Neural cell (in vitro differentiated cells): ENCODE measurements around the gene APOL6. TPM values are rescaled to one million over a fixed set of nuclear protein-coding genes. Genes with fewer than 3 reads are reported as not detected.

ENCODE experiments used
- H2AFZ ChIP-seq: fragments of 200-600, 300-800 bp; sonication (generic), shearing (Covaris generic); 2 replicates; pipeline ENCODE4 v1.6.0; 2014; ENCODE audit warnings: low read depth, mild to moderate bottlenecking, antibody characterized with exemption, low read length, moderate library complexity
- H3F3A ChIP-seq: fragments of 200-600 bp; shearing (Covaris generic); 2 replicates; pipeline ENCODE4 v1.6.1; 2016; ENCODE audit warnings: mild to moderate bottlenecking, moderate library complexity, mixed read lengths, antibody characterized with exemption, low read length; ENCODE audit not compliant: insufficient read depth, poor library complexity, severe bottlenecking
- H3K27ac ChIP-seq: fragments of 200-600, 300-800 bp; sonication (generic), shearing (Covaris generic); 2 replicates; pipeline ENCODE4 v1.5.1; 2014; ENCODE audit warnings: mild to moderate bottlenecking, low read length, moderate library complexity
- H3K27me3 ChIP-seq: fragments of 300-800, 200-600 bp; sonication (generic), shearing (Covaris generic); 2 replicates; pipeline ENCODE4 v1.6.0; 2014; ENCODE audit warnings: mild to moderate bottlenecking, low read depth, low read length, moderate library complexity; ENCODE audit not compliant: insufficient read depth
- H3K36me3 ChIP-seq: fragments of 300-800, 200-600 bp; sonication (generic), shearing (Covaris generic); 2 replicates; pipeline ENCODE4 v1.5.1; 2014; ENCODE audit warnings: mild to moderate bottlenecking, antibody characterized with exemption, low read length, moderate library complexity; ENCODE audit not compliant: insufficient read depth
- H3K4me2 ChIP-seq: fragments of 300-800, 200-600 bp; sonication (generic), shearing (Covaris generic); 2 replicates; pipeline ENCODE4 v1.6.0; 2014; ENCODE audit warnings: mild to moderate bottlenecking, low read length
- H3K4me3 ChIP-seq: fragments of 300-800, 200-600 bp; sonication (generic), shearing (Covaris generic); 2 replicates; pipeline ENCODE4 v1.5.1; 2014; ENCODE audit warnings: mild to moderate bottlenecking, low read length, moderate library complexity
- H3K79me2 ChIP-seq: fragments of 200-600 bp; shearing (Covaris generic); replicated peaks from 2 replicates; pipeline ENCODE4 v1.6.0; 2014; ENCODE audit warnings: mild to moderate bottlenecking, low read length, moderate library complexity; ENCODE audit not compliant: insufficient read depth
- H3K9ac ChIP-seq: fragments of 300-800, 200-600 bp; sonication (generic), shearing (Covaris generic); 2 replicates; pipeline ENCODE4 v1.6.1; 2016; ENCODE audit warnings: mild to moderate bottlenecking, low read length, mixed read lengths
- H3K9me2 ChIP-seq: fragments of 200-600 bp; shearing (Covaris generic); 2 replicates; pipeline ENCODE4 v1.6.1; 2016; ENCODE audit warnings: mild to moderate bottlenecking, low read length, mixed read lengths; ENCODE audit not compliant: insufficient read depth
- H3K9me3 ChIP-seq: fragments of 200-600, 300-800 bp; sonication (generic), shearing (Covaris generic); 2 replicates; pipeline ENCODE4 v1.6.1; 2016; ENCODE audit warnings: mild to moderate bottlenecking, mixed run types, low read length, moderate library complexity, mixed read lengths
- H4K20me1 ChIP-seq: fragments of 200-600 bp; shearing (Covaris generic); 2 replicates; pipeline ENCODE4 v1.6.1; 2016; ENCODE audit warnings: mild to moderate bottlenecking, mixed run types; ENCODE audit not compliant: insufficient read depth
- EP300 ChIP-seq: fragments of 450-650 bp; conservative IDR thresholded peaks from 2 replicates; pipeline ENCODE4 v1.6.1; 2014; ENCODE audit warnings: antibody characterized with exemption, mild to moderate bottlenecking, moderate library complexity; ENCODE audit not compliant: poor library complexity, severe bottlenecking
- EZH2 ChIP-seq: fragments of 200-600, 300-800 bp; shearing (Covaris generic), sonication (generic); IDR thresholded peaks from 2 replicates; pipeline ENCODE4 v1.6.1; 2014; ENCODE audit warnings: antibody characterized with exemption, low read length, borderline replicate concordance, mild to moderate bottlenecking; ENCODE audit not compliant: insufficient read depth, poor library complexity, severe bottlenecking
- MXI1 ChIP-seq: fragments of 450-650 bp; conservative IDR thresholded peaks from 2 replicates; pipeline ENCODE4 v1.6.1; 2014; ENCODE audit warnings: antibody characterized with exemption, mild to moderate bottlenecking; ENCODE audit not compliant: poor library complexity, severe bottlenecking
- POLR2AphosphoS5 ChIP-seq: IDR thresholded peaks from 2 replicates; pipeline ENCODE4 v1.6.1; 2012
- RAD21 ChIP-seq: fragments of 450-650 bp; conservative IDR thresholded peaks from 2 replicates; pipeline ENCODE4 v1.6.1; 2014; ENCODE audit warnings: antibody characterized with exemption, mild to moderate bottlenecking, moderate library complexity
- SMC3 ChIP-seq: fragments of 450-650 bp; conservative IDR thresholded peaks from 2 replicates; pipeline ENCODE4 v1.6.1; 2014; ENCODE audit warnings: antibody characterized with exemption, mild to moderate bottlenecking, moderate library complexity; ENCODE audit not compliant: poor library complexity
- TAF1 ChIP-seq: IDR thresholded peaks from 2 replicates; pipeline ENCODE4 v1.6.1; 2012; ENCODE audit warnings: low read depth
- polyA plus RNA-seq: library from polyadenylated mRNA; depleted of rRNA; stranded (reverse); fragments of >200 nt; gene quantifications from 2 replicates; pipeline ENCODE4 v1.2.3, GENCODE V29; 2014
- TF ChIP-seq, protein P1 (sequence below): IDR thresholded peaks from 2 replicates; pipeline ENCODE4 v1.6.1; 2012; ENCODE audit warnings: borderline replicate concordance
- TF ChIP-seq, protein P2 (sequence below): fragments of 450-650 bp; IDR thresholded peaks from 2 replicates; pipeline ENCODE4 v1.5.1; 2014; ENCODE audit warnings: antibody characterized with exemption, mild to moderate bottlenecking, moderate library complexity; ENCODE audit not compliant: poor library complexity, severe bottlenecking

APOL6 gene
- polyA plus RNA-seq, 1 donor from 2014 or later = not detected

DNA sequence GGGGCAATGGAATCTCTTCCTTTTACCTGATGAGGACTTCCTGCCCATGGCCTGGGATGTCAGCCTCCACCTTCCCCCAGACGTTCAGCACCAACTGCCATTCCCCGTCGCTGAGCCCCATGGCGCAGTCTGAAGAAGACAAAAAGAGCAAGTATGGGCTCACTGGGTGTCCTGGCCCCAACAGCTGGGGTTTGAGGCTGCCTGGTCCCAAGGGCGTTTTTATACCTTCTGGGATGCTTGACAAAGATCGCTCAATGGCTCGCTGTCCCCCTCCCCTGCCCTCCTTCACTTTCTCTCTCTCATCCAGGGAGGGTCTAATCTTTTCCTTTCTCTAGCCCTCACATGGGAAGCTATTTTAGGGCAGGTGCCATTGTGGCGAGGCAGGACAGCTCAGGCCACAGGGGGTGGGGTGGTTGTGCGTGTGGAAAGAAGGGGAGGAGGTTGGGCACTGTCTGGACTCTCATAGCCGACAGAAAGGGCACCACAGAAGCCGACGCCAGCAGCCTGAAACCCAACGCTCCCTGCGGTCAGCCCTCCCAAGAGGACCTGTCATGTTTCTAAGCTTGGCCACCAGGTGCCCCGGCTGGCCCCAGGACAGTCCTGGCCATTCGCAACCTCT is 31.0 kb upstream of the APOL6 start, which contains the start of gene MB:
MB (minus strand) TSS at position 193 of the 619 bp plus-strand sequence; CDS start at position 121, 72 bp downstream.
- H3K27ac ChIP-seq = no peak within 1 kb of the TSS
- no peak within 1 kb of the TSS for H3K4me3 ChIP-seq
- H3K27me3 ChIP-seq = no peaks in the 10 kb centered on the region
- H3F3A ChIP-seq = no peaks in the 10 kb centered on the region
- no peaks in the 10 kb centered on the region for H3K36me3 ChIP-seq
- no peak within 1 kb of the TSS for H2AFZ ChIP-seq
- no peaks in the 10 kb centered on the region for H3K9me3 ChIP-seq
- H3K9me2 ChIP-seq = no peaks in the 10 kb centered on the region
- H3K9ac ChIP-seq = no peak within 1 kb of the TSS
- no peaks in the 10 kb centered on the region for H4K20me1 ChIP-seq
- TF ChIP-seq POLR2AphosphoS5 = no peak
- no peak for TF ChIP-seq TAF1
- no peak for TF ChIP-seq RAD21
- no peak for TF ChIP-seq EZH2
- TF ChIP-seq, protein P1, sequence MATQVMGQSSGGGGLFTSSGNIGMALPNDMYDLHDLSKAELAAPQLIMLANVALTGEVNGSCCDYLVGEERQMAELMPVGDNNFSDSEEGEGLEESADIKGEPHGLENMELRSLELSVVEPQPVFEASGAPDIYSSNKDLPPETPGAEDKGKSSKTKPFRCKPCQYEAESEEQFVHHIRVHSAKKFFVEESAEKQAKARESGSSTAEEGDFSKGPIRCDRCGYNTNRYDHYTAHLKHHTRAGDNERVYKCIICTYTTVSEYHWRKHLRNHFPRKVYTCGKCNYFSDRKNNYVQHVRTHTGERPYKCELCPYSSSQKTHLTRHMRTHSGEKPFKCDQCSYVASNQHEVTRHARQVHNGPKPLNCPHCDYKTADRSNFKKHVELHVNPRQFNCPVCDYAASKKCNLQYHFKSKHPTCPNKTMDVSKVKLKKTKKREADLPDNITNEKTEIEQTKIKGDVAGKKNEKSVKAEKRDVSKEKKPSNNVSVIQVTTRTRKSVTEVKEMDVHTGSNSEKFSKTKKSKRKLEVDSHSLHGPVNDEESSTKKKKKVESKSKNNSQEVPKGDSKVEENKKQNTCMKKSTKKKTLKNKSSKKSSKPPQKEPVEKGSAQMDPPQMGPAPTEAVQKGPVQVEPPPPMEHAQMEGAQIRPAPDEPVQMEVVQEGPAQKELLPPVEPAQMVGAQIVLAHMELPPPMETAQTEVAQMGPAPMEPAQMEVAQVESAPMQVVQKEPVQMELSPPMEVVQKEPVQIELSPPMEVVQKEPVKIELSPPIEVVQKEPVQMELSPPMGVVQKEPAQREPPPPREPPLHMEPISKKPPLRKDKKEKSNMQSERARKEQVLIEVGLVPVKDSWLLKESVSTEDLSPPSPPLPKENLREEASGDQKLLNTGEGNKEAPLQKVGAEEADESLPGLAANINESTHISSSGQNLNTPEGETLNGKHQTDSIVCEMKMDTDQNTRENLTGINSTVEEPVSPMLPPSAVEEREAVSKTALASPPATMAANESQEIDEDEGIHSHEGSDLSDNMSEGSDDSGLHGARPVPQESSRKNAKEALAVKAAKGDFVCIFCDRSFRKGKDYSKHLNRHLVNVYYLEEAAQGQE = no peak
- no peak for TF ChIP-seq EP300
- TF ChIP-seq MXI1 = no peak
- TF ChIP-seq, protein P2, sequence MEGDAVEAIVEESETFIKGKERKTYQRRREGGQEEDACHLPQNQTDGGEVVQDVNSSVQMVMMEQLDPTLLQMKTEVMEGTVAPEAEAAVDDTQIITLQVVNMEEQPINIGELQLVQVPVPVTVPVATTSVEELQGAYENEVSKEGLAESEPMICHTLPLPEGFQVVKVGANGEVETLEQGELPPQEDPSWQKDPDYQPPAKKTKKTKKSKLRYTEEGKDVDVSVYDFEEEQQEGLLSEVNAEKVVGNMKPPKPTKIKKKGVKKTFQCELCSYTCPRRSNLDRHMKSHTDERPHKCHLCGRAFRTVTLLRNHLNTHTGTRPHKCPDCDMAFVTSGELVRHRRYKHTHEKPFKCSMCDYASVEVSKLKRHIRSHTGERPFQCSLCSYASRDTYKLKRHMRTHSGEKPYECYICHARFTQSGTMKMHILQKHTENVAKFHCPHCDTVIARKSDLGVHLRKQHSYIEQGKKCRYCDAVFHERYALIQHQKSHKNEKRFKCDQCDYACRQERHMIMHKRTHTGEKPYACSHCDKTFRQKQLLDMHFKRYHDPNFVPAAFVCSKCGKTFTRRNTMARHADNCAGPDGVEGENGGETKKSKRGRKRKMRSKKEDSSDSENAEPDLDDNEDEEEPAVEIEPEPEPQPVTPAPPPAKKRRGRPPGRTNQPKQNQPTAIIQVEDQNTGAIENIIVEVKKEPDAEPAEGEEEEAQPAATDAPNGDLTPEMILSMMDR = no peak
- TF ChIP-seq SMC3 = no peak
- H3K4me2 ChIP-seq = no peak within 1 kb of the TSS
- H3K79me2 ChIP-seq = no peaks in the 10 kb centered on the region

DNA sequence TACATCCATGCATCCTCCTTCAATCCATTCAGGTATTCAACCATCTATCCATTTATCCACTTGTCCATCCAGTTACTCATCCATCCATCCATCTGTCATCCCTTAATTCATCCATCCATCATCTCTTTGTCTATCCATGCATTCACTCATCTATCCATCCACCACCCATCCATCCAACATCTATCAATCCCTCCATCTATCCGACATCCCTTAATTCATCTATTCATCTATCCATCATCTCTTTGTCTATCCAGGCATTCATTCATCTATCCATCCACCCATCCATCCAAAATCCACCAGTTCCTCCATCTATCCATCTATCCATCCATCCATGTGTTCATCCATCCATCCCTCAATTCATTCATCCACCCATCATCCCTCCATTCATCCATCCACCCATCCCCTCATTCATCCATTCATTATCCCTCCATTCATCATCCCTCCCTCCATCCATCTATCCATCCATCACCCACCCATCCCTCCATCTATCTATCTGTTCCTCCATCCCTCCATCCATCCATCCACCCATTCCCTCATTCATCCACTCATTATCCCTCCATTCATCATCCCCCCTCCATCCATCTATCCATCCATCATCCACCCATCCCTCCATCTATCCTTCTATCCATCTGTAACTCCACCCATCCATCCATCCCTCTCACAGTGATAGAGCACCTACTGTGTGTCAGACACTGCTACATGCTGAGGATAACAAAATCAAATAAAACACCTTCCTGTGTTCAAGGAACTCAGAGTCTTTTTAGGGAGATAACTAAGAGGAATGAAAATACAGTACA is 29.6 kb upstream of the APOL6 start:
- no peaks in the 10 kb centered on the region for H3K9me2 ChIP-seq
- no peak overlapping the region for H3K27ac ChIP-seq
- TF ChIP-seq EP300 = no peak
- no peak for TF ChIP-seq SMC3
- no peak for TF ChIP-seq RAD21
- TF ChIP-seq POLR2AphosphoS5 = no peak
- TF ChIP-seq MXI1 = no peak
- TF ChIP-seq, protein P2 = no peak
- TF ChIP-seq, protein P1 = no peak
- no peak for TF ChIP-seq EZH2
- no peak overlapping the region for H2AFZ ChIP-seq
- H3K9ac ChIP-seq = no peak overlapping the region
- H3K4me2 ChIP-seq = no peak overlapping the region
- no peaks in the 10 kb centered on the region for H3K9me3 ChIP-seq
- no peaks in the 10 kb centered on the region for H4K20me1 ChIP-seq
- H3K4me3 ChIP-seq = no peak overlapping the region
- no peaks in the 10 kb centered on the region for H3K27me3 ChIP-seq
- no peaks in the 10 kb centered on the region for H3K36me3 ChIP-seq
- H3K79me2 ChIP-seq = no peaks in the 10 kb centered on the region
- H3F3A ChIP-seq = no peaks in the 10 kb centered on the region
